NK-92 treated with Interleukin-12 subunit alpha and Interleukin-12 subunit beta, amount 100 ng/mL, for 24 hours (cell line): ENCODE results near the gene XIRP2.

ENCODE experiments used
- DNase-seq: peaks from one replicate; lab custom pipeline; 2025; lab: John Stamatoyannopoulos, UW

XIRP2 gene, protein sequence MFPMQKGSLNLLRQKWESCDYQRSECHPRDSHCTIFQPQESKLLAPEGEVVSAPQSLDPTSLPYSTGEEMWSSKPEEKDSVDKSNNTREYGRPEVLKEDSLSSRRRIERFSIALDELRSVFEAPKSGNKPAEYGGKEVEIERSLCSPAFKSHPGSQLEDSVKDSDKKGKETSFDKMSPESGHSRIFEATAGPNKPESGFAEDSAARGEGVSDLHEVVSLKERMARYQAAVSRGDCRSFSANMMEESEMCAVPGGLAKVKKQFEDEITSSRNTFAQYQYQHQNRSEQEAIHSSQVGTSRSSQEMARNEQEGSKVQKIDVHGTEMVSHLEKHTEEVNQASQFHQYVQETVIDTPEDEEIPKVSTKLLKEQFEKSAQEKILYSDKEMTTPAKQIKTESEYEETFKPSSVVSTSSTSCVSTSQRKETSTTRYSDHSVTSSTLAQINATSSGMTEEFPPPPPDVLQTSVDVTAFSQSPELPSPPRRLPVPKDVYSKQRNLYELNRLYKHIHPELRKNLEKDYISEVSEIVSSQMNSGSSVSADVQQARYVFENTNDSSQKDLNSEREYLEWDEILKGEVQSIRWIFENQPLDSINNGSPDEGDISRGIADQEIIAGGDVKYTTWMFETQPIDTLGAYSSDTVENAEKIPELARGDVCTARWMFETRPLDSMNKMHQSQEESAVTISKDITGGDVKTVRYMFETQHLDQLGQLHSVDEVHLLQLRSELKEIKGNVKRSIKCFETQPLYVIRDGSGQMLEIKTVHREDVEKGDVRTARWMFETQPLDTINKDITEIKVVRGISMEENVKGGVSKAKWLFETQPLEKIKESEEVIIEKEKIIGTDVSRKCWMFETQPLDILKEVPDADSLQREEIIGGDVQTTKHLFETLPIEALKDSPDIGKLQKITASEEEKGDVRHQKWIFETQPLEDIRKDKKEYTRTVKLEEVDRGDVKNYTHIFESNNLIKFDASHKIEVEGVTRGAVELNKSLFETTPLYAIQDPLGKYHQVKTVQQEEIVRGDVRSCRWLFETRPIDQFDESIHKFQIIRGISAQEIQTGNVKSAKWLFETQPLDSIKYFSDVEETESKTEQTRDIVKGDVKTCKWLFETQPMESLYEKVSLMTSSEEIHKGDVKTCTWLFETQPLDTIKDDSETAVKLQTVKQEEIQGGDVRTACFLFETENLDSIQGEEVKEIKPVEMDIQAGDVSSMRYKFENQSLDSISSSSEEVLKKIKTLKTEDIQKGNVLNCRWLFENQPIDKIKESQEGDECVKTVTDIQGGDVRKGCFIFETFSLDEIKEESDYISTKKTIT (N-terminal part only)

GRCh38 chr2:166888180-166888579 is at the start of gene XIRP2:
TSS of gene XIRP2 (plus strand) at chr2:166888480. CDS start at chr2:166903483, 15,003 bp downstream.
- no peak for DNase-seq

GRCh38 chr2:166841152-166841551 is 47.1 kb upstream of the XIRP2 start:
- no peak for DNase-seq

- no peak for DNase-seq
These were observed 46.6 kb upstream of the XIRP2 start for GRCh38 chr2:166841679-166842078.

GRCh38 chr2:166844111-166844510 is 44.2 kb upstream of the XIRP2 start:
- DNase-seq: no peak

GRCh38 chr2:166862468-166863132 is 25.7 kb upstream of the XIRP2 start:
- DNase-seq: no peak

DNA sequence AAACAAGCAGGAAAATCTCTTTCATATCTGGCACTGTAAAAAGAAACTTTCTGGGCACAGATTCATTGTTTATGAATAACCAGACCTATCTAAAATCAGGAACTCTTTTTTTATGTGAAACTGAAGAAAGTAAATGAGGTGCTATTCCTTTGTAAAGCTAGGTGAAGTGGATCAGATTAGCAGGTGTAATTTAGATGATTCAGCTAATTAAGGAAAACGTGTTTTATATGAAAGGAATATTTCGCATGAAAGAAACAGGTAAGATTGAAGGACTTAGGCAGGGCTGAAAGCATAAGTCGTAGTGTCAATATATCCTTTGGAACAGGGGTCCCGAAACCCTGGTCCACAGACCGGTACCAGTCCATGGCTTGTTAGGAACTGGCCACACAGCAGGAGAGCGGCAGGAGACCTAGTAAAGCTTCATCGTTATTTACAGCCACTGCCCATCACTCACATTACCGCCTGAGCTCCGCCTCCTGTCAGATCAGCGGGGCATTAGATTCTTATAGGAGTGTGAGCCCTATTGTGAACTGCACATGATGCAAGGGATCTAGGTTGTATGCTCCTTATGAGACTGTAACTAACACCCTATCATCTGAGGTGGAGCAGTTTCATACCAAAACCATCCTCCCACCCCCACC is 20.3 kb upstream of the XIRP2 start:
- no peak for DNase-seq

DNA sequence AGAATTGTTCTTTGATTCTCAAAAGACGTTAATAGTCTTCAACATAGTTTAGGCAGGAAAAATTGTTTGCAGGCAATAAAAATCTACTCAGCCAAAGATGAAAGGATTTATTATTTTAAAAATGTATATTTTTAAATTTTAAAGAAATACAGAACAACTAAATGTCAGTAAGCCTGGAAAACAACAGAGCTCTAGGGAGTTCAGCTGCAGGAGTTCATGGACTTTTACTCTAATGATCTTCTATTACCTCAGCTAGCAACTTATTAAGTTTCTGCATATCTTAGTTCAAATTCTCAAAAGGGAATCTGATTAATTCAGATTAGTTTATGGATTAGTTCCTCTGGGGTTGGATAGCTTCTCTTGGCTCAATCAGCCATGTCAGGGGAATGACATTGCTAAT is 17.9 kb upstream of the XIRP2 start:
- no peak for DNase-seq

- no peak for DNase-seq
These were observed 7.1 kb upstream of the XIRP2 start for GRCh38 chr2:166881177-166881576.

DNA sequence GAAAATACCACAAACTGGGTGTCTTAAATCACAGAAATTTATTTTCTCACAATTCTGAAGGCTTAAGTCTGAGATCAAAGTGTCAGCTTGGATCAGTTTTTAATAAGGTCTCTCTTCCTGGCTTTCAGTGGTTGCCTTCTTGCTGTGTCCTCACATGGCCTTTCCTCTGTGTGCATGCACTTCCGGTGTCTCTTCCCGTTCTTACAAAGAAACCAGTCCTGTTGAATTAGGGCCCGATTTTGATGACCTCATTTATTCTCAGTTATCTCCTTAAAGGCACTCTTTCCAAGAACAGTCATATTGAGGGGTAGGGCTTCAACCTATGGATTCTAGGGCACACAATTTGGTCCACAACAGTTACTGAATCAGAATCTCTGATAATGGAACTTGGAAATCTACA is 5.4 kb upstream of the XIRP2 start:
- no peak for DNase-seq

DNA sequence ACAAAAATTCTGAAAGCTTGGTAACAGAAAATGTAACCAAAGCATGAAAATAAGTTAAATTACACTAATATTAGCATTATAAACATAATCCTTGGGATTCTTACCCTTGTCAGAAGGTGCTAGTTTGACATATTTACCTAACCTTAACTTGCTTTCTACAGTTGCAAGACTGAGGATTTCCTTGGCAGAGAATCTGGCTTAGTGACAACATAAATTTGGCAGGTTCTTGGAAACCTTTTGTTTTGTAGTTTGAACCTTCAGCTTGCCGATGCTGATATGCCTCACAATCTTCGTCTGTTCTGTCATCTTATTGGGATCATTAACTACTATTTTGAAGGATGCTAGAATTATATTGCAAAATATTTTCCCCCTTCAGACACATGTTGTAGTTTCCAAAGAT is 3.4 kb downstream of the XIRP2 start:
- no peak for DNase-seq

DNA sequence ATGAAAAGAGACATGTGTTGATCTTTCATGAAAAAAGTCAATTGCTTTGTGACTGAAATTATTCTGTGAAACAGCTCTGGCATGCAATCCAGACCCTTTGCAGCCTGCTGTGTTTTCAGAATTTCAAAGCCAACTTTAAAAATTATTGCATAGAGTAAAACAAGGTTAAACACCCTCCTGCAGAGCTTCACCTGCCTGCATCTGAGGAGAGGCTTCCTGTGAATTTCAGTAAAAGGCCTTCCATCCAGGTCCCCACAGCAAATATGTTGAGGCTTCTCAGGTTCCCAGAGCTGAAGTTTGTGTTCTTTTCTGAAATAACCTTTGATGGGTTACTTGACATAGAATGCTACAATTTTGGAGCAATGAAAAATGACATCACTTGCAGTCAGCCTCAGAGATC is 4.1 kb downstream of the XIRP2 start:
- no peak for DNase-seq

DNA sequence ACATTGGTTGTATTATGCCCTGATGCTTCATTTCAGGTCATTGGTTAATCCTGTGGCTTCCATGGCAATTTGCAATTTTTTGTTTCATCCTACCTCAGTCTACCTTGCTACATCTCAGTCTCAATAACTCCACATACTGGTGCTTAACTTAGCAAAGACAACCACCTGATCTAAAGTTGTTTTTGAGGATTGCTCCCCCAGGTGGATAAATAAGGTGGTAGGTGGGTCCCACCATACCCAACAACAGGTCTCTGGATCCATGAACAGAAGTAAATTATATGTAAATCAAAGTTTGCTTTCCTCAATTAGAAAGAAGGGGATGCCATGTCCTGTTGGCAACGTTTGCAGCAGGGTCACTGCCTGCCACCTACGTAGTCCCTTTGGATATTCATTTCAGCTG is 7.0 kb downstream of the XIRP2 start:
- no peak for DNase-seq

DNA sequence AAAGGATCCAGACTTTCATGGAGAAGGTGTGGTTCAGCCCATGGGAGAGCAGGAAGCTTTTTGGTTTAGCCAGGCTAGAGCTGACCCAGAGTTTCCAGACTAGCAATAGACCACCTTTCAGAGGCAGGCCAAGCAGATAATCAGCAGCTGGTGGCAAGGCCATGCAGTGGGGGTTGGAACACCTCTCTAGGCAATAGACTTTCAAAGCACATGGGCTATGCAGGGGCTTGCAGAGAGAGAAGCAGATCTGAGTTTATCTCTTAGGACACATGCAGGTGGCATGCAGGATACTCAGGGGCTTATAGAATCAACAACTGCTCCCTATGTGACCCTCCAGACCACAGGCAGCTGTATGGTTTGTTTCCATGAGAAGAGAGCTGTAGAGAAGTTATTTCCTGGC is 9.4 kb downstream of the XIRP2 start:
- DNase-seq: no peak

DNA sequence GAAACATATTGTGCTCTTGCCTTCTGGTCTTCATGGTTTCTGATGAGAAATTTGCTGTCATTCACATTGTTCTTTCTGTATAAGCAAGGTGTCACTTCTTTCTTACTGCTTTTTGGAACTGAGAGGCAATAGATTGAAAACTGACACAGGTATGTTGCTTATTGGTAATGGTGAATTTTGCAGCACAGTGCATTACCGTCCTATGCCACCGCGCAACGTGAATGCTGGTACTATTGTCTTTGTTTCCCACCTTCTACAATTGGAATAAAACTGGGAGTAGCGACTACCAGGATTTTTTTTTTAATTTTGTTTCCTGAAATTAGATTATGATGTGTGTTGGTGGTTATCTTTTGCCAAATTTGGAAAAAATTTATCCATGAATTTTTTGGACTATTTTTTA is 11.4 kb downstream of the XIRP2 start:
- DNase-seq: no peak

DNA sequence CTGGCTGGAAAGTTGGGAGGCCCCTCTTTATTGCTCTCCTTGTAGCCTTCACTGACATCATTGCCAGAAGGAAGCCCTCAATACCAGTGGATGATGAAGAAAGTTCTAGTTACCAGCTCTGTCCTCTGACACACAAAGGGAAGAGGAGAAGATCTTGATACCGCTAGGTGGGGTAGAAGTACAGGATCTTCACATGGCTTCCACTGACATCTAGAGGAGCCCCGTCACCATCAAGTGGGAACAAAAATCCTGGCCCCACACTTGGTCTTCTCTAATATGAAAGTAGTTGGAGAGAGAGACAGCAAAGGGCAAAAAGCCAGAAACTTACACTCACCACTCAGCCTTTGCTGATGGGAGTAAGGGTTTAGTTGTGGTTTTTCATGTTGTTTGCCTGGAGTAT is 12.4 kb downstream of the XIRP2 start:
- no peak for DNase-seq

DNA sequence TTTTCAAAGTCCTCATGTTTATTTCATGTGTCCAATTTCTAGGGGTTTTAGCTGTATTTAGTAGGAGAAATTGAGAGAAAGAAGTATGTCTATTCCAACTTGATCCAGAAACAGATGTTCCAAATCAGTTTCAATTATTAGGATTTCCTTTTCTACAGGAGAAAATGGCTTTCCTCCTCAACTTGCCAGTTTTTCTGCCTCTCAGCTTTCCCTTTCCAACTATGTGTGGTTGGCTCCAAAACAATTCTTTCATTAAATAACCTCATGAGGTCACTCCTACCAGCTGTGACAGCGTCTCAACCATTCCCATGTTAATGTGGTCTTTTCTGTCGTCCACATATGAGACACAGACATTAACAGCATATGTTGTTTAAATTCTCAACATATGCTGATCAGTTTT is 13.1 kb downstream of the XIRP2 start:
- no peak for DNase-seq

DNA sequence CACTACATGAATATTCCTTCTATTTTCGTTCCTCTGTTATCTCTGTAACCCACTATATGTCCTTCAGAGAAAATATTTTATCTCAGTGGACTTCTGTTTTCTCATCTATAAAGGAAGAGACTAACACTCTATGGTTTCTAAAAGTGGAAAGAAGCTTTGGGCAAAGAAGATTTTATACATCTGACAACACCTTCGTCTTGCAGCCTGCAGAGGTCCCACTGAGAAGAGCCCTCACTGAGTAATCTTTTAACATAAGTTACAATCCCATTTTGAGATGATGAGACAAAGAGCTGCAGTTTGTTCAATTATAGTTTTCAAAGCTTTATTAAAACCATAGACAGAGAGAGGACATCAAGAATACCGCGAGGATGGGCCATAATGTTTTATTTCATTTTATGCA is 28.7 kb downstream of the XIRP2 start:
- DNase-seq: no peak

DNA sequence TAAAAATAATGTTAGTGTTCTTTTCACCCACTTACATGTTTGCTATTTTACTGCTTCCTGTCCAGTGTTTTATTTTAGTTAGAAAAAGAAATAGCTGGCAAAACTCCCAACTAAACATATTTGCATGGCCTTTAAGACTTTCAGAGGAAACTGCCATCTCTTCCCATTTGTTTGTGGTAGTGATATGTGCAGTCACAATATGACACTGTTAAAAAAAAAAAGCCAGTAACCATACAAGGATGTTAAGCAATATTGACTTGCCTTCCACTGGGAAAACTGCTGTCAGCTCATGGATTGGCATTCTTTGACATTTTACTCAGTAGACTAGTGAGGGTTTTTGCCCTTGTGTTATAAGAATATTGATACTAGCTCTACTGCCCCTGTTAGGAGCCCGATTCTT is 29.1 kb downstream of the XIRP2 start:
- DNase-seq: no peak

- no peak for DNase-seq
These were observed 33.1 kb downstream of the XIRP2 start for GRCh38 chr2:166921261-166921896.

GRCh38 chr2:166924967-166925366 is 36.7 kb downstream of the XIRP2 start:
- no peak for DNase-seq

- no peak for DNase-seq
These were observed 38.4 kb downstream of the XIRP2 start for GRCh38 chr2:166926657-166927056.
